ENCODE data around the gene TMEM248. TPM values are rescaled to one million over a fixed set of nuclear protein-coding genes. Genes with fewer than 3 reads are reported as not detected.
"Not testable (repeated sequence)": the region's sequence is repeated elsewhere in the genome, so short reads cannot be mapped to it uniquely, and the experiment has no call there.

Gene TMEM248
- total and polyA plus RNA-seq, 2 experiments from 2014 or later, result 53.0 to 55.7 TPM

GRCh38 chr7:66967029-66967428 lies 46.0 kb downstream of the TMEM248 start:
- no peak for TF ChIP-seq CTCF (IDR thresholded peaks at IDR 0.05; ENCODE audit: low read depth, low read length)
- Histone ChIP-seq H3K27ac (no peak overlapping the region), H3K4me3 (no peak overlapping the region), H3K4me1 (ENCODE audit: low read depth) (no peaks in the 10 kb centered on the region), H3K9me3 (ENCODE audit: low read depth) (no peaks in the 10 kb centered on the region), H3K36me3 (no peaks in the 10 kb centered on the region), H3K27me3 (no peaks in the 10 kb centered on the region)
- no peak for DNase-seq (ENCODE audit: low read depth in 1 of 2, low spot score in 1 of 2)

- H3K4me1 ChIP-seq (ENCODE audit: low read depth); DNase-seq (ENCODE audit: low read depth in 1 of 2, low spot score in 1 of 2); H3K4me3 ChIP-seq; H3K27me3 ChIP-seq; H3K9me3 ChIP-seq (ENCODE audit: low read depth); H3K36me3 ChIP-seq; H3K27ac ChIP-seq: not testable (repeated sequence)
Observed at GRCh38 chr7:66969001-66969400, 48.0 kb downstream of the TMEM248 start.

- Histone ChIP-seq H3K27ac (no peak overlapping the region), H3K4me3 (no peak overlapping the region), H3K9me3 (ENCODE audit: low read depth) (no peaks in the 10 kb centered on the region), H3K36me3 (no peaks in the 10 kb centered on the region), H3K4me1 (ENCODE audit: low read depth) (no peaks in the 10 kb centered on the region), H3K27me3 (no peaks in the 10 kb centered on the region)
- no peak for DNase-seq (ENCODE audit: low read depth in 1 of 2, low spot score in 1 of 2)
- no peak for TF ChIP-seq CTCF (IDR thresholded peaks at IDR 0.05; ENCODE audit: low read depth, low read length)
Observed at GRCh38 chr7:66970310-66970709, 49.3 kb downstream of the TMEM248 start.

GRCh38 chr7:66974986-66975590 lies 54.1 kb downstream of the TMEM248 start:
- TF ChIP-seq CTCF (IDR thresholded peaks at IDR 0.05; ENCODE audit: low read depth, low read length), result no peak
- Histone ChIP-seq H3K4me3 (no peak overlapping the region), H3K4me1 (ENCODE audit: low read depth) (no peaks in the 10 kb centered on the region), H3K27me3 (no peaks in the 10 kb centered on the region), H3K27ac (no peak overlapping the region), H3K36me3 (no peaks in the 10 kb centered on the region), H3K9me3 (ENCODE audit: low read depth) (no peaks in the 10 kb centered on the region)
- no peak for DNase-seq (ENCODE audit: low read depth in 1 of 2, low spot score in 1 of 2)

- not testable (repeated sequence) for H3K9me3 ChIP-seq (ENCODE audit: low read depth); H3K4me1 ChIP-seq (ENCODE audit: low read depth); H3K27ac ChIP-seq
Observed at GRCh38 chr7:66978312-66978711, 57.3 kb downstream of the TMEM248 start.

GRCh38 chr7:66979013-66979412 lies 58.0 kb downstream of the TMEM248 start:
- DNase-seq (ENCODE audit: low read depth in 1 of 2, low spot score in 1 of 2); H3K36me3 ChIP-seq; H3K27me3 ChIP-seq; H3K27ac ChIP-seq; H3K4me3 ChIP-seq; H3K4me1 ChIP-seq (ENCODE audit: low read depth); H3K9me3 ChIP-seq (ENCODE audit: low read depth): not testable (repeated sequence)

More at GRCh38 chr7:66978312-66978711, 57.3 kb downstream of the TMEM248 start:
- not testable (repeated sequence) for H3K36me3 ChIP-seq; DNase-seq (ENCODE audit: low read depth in 1 of 2, low spot score in 1 of 2); H3K27me3 ChIP-seq; H3K4me3 ChIP-seq

- DNase-seq (ENCODE audit: low read depth in 1 of 2, low spot score in 1 of 2); H3K9me3 ChIP-seq (ENCODE audit: low read depth); H3K27me3 ChIP-seq; H3K27ac ChIP-seq; H3K36me3 ChIP-seq; H3K4me1 ChIP-seq (ENCODE audit: low read depth); H3K4me3 ChIP-seq: not testable (repeated sequence)
Observed at GRCh38 chr7:66980336-66980735, 59.3 kb downstream of the TMEM248 start.

- H3K4me1 ChIP-seq (ENCODE audit: low read depth); H3K27ac ChIP-seq; H3K27me3 ChIP-seq; H3K9me3 ChIP-seq (ENCODE audit: low read depth); H3K4me3 ChIP-seq; DNase-seq (ENCODE audit: low read depth in 1 of 2, low spot score in 1 of 2): not testable (repeated sequence)
- H3K36me3 ChIP-seq, result peaks cover 38% of the 10 kb centered on the region
Observed at GRCh38 chr7:66989552-66989951, 68.5 kb downstream of the TMEM248 start.

- not testable (repeated sequence) for H3K4me3 ChIP-seq; H3K27me3 ChIP-seq; DNase-seq (ENCODE audit: low read depth in 1 of 2, low spot score in 1 of 2); H3K9me3 ChIP-seq (ENCODE audit: low read depth); H3K4me1 ChIP-seq (ENCODE audit: low read depth)
- H3K27ac ChIP-seq, result peak overlapping the region; percentile 98
- peaks cover 26% of the 10 kb centered on the region for H3K36me3 ChIP-seq
Observed at GRCh38 chr7:66994051-66994450, 73.0 kb downstream of the TMEM248 start.
